HTR-8/SVneo (cell line): ENCODE measurements around the gene ETV6.

Experiments
- DNase-seq: peaks from one replicate; pipeline ENCODE4 v3.0.0; 2011; ENCODE audit warnings: low spot score, mixed read lengths; ENCODE audit not compliant: insufficient read length
- FAIRE-seq: peaks from 2 replicates; lab custom pipeline; 2011; peaks lifted over from hg19 to GRCh38; lab: Jason Lieb, UNC

Gene ETV6

DNA sequence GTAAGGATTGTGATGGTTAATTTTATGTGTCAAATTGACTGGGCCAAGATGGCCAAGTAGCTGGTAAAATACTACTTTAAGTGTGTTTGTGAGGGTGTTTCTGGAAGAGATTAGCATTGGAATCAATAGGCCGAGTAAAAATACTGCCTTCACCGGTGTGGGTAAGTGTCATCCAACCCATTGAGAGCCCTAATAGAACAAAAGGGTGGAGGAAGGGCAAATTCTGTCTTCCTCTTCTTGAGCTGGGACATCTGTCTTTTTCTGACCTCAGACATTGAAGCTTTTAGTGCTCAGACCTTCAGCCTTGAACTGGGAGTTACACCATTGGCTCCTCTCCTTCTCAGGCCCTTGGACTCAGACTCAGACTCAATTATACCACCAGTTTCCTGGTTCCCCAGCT is 8.0 kb upstream of the ETV6 start:
- FAIRE-seq: no peak
- DNase-seq: no peak

DNA sequence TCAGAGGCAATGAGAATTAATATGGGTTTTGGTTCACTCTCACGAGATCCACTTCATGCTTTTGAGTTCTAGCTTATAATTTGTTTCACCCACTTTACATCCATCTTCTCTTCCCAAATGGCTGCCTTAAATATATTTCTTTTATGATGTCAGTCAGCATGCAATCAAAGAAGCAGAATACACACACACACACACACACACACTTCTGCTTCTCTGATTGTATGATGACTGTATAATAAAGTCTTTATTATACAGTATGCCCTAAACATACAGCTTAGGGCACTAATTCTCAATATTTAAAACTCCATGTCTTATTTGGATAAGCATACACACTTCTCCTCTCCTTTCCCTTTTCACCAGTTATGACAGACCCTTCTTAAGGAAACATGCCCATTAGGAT is 6.7 kb upstream of the ETV6 start:
- FAIRE-seq: no peak
- DNase-seq: no peak

DNA sequence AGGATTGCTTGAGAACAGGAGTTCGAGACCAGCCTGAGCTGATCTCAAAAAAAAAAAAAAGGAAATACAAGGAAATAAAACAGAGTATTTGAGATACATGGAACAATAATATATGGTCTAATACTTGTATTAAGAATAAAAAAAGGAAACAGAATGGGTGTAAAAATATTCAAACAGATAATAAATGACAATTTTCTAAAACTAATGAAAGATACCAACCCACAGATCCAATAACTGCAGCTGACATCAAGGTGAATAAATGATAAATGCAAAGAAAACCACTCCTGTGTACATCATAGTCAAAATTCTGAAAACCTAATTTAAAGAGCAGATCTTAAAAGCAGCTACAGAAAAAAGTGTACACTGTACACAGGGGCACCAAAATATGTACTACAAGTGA is 4.1 kb upstream of the ETV6 start:
- DNase-seq (no peak), FAIRE-seq (no peak)

DNA sequence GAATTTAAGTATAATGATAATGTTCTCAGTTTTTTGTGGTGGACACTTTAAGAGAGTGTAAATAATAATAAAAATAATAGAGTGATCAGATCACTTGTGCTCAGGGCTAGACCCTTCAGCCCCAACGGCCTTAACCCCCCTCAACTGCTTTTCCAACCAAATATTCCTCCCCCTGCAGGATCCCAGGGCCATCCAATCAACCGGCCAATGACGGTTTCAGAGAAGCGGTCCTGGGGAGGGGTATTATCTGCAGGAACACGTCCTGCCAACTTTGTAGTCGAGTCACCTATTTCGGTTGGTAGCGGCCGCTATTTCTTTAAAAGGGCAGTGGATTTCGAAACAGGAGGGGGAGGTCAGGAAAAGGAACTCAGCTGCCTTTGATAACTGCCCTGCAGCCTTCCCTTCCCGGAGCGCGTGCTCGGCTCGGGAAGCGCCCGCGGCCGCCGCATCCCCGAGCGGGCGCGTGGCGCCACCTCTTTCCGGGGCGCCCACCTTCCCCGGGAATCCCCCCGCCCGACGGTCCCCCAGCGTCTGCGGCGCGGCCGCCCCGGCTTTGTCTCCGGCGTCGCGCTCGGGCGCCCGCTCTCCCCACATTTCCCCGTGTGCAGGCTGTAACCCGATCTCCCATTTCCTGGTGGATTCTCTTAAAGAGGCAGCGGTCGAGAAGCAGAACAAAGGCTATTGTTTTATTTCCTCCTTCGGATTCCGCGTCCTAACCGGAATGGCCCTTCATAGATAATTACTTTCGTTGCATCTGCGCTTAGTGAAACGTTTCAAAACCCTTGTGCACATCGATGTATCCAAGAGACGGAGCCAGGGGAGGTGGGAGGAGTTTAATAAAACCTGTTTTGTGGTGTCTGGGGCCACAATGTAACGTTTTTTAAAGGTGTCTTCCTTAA is 711 bp upstream of the ETV6 start:
- FAIRE-seq (no peak), DNase-seq (peak; percentile 66)

DNA sequence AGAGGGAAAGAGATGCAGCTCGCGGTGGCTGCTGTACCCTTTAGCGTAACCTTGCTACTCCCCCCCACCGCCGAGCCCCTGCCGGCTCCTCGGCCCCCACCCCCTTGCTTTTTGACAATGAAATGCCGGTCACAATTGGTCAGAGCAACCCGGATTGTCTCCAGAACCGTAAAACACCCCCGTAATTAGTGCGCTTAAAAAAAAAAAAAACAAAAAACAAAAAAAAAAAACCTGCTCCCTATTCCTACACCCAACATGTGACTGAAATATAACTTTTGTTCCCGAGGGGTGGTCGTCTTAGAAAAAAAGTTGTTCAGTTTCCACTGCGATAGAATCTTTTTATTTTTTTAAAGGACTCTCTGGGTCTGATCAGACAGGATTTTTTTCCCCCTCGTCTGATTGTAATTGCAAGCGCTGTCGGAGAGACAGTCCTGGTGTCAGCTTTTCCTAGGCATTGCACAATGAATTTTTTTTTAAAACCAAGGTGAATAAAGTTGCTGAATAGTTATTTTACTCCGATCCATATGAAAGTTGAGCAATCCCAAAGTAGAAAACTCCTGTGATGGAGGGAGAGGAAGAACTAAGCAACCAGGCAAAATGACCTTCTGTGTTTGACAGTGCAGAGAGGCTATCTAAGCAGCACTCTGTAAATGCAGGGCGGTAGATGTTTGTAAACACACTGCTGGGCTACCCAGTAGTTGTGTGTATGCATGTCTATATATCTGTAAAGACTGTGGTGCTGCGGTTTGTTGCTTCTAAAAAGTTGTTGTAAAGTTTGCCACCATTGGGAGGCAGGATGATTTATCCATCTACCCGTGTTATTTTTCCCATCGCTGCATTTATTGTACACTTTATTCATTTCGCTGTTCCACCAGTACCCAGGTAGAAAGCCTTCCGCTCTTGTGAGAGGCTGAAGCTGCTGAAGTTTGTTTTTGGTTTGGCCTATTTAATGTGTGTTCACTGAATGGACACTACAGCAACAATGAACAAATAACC is 1.1 kb downstream of the ETV6 start:
- DNase-seq (no peak), FAIRE-seq (no peak)

DNA sequence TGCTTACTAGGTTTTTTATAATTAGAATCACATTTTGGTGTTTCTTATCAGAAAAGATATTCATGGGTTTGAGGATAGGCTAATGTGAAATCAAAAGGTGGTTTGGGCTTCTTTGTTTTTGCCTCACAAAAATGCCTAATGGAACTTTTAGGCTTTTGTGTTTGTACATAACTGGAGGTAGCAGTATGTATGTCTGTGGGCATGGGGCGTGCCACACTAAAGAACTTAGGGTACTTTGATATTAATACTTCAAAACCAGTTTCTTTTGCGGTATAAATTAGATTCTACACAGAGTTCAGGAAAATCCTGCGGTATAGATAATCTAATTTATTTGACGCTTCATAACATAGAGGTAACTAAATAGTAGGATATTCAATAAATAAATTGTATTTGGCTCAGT is 1.9 kb downstream of the ETV6 start:
- no peak for DNase-seq
- no peak for FAIRE-seq

DNA sequence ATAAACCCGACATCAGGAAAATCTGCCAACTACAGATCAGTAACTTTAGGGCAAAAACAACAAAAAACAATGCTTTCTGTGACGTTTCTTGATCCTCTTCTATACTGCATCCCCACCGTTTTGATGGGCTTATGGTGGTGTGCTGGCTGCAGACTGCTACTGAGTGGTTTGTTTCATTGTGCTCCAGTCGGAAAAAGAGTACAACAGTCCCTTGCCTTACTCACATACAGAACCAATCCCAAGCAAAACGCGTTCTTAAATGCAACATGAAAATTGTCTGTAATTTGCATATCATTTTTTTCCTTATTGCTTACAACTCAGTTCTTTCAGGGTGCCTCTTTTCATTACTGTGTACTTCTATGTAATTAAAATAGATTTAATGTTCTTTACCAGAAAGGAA is 2.3 kb downstream of the ETV6 start:
- peak; percentile 20 for FAIRE-seq
- no peak for DNase-seq

DNA sequence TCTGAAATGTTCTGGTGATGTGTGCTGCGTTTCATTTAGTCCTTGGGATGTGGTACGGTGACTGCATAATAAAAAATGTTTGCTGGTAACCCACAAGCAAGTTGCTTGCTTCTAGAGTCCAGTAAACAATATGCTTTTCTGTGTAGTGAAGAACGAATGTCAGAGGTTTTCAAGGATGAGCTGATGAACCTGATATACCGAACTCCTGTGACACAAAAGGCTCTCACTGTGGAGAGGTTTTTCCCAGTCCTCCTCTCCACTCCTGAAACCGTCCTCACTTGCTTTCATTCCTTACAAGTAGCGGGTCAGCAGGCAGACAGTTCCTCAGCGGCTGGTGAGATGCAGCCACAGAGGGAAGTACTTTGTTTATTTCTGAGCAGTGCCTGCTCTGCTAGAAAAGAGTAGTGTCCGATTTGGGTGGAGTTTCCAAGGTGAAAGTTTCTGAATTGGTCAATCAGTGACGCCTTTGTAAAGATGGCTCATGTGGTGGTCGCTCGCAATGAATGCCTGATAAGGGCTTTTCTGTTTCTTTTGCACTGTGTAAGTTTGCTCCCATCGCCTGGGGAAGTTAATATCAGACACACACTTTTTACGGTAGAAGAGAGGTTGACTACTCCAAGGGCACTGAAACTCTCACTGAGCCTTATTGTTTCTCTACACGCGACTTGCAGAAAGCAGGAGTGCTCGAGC is 3.0 kb downstream of the ETV6 start:
- no peak for FAIRE-seq
- DNase-seq: no peak

DNA sequence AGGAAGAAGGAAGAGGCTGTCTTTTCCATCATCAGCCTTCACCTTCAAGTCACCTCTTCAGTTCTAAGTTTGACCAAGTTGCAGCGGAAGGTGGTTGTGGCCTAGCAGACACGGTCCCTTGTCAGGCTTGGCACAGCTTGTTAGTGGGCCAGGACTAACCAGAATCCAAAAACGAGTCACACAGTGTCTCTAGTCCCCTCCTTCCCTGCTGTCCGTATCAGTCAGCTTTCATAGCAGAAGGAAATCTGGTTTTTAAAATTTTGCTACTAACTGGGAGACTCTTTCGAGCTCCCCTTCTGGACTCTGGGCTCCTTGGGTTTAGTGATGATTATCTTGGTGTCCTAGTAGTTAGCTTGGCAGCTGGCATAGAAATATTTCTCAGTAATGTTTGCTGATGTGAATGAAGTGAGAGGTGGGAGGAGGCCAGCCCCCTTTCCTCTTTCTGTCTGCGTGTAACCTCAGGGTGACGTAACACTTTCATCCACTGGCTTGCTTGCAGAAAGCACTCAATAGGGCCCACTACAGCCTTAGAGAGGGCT is 3.8 kb downstream of the ETV6 start:
- DNase-seq (no peak), FAIRE-seq (no peak)

DNA sequence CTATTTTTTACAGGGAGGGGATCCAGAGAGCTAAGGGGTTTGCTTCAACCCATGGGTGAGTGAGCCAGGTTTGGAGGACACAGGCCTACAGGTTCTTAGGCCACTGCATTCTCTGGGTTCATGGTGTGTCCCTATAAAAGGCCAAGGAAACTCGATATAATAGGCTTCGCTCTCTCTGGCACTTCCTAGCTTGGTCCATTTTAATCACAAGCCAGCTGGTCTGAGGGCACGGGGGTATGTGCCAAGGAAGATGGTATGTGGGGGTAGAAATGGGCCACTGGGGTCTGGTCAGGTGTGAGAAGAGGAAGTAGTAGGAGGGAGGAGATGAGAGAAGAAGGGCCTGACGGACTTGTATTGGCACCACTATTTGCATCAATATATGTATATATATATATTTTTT is 4.9 kb downstream of the ETV6 start:
- FAIRE-seq (no peak), DNase-seq (no peak)

DNA sequence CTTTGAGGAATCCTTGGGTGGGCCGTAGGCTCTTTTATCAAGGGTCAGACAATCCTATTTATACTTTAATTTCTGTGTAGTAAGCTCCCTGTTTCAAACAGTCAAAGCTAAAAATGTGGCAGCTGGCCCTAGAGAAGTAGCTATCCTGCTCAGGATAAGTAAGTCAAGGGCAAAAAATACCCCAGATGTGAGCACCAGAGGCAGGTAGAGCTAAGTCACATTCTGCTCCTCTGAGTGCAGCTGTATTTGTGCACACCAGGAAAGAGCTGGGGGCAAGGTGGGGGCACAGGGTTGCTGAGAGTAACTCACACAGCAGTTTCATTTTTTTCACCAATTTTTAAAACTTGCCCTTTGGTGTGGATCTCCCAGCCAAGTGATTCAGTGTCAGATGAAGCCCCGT is 5.3 kb downstream of the ETV6 start:
- DNase-seq (no peak), FAIRE-seq (no peak)

DNA sequence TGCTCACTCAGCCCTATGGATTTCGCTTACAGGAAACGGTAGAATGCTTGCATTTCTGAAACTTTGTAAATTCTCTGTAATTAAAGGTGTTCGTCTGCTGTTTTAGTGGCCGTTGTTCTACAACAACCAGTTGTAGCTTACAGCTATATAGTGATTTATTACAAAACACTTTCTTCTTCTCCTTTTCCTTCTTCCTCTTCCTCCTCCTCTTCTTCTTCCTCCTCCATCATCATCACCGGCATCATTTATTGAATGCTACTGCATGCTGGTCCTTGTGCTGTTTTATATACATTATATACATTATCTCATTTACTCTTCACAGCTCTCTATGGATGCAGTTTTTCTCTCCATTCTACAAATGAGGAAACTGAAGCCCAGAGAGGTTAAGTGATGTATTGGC is 6.4 kb downstream of the ETV6 start:
- FAIRE-seq: no peak
- no peak for DNase-seq

DNA sequence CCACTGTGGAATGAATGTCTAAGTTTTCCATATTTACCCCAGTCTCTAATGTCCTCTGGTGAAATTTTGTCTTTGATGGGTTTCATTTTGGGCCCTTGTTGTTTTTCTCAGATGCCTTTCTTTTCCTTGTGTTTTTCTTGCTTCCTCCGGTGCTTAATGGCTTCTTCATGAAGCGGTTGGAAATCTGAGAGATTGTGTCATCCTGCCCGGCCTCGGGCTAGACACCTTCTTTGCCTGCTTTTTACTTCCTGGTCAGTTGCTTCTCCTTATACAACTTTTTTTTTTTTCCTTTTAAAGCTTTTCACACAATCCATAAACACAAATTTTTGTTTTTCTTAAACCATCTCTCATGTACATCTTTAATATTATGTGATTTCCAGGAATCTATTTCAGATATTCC is 7.1 kb downstream of the ETV6 start:
- FAIRE-seq: no peak

DNA sequence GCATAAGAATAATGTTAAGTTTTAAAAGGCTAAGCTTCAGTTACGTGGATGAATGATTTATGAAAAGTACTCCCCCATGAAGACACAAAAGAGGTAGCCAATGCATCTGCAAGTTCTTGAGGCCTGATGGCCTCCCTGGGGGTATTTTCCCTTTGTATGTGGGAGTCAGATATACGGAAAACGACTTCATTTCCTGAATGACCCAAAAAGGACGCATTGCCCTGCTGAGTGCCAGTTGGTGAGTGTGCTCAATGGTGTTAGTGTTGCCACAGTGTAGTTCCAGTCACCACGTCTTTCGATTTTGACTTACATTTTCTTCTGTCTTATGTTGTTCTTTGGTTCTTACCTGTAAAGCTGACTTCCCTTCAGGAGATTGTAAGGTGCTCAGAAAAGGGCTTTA is 8.0 kb downstream of the ETV6 start:
- DNase-seq (no peak), FAIRE-seq (no peak)

More for the DNA sequence above, 7.1 kb downstream of the ETV6 start:
- DNase-seq: no peak

DNA sequence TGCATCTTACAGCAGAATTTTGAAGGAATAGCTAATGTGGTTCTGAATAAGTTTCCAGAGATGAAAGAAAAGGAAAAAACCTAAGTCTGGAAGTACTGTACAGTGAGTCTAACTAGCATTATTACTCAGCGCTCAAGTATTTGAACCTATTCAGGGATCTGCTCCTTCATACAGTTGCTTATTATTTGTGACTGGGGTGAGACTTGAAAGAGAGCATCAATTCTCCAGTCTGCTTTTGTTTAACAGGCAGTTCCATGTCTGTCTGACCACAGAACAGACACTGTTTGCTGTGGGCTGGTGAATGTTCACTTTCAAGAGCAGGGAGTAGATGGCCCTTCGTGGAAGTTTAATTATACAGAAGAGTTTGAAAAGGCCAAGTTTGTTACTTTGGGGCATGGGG is 9.3 kb downstream of the ETV6 start:
- no peak for FAIRE-seq
- peak; percentile 27 for DNase-seq

DNA sequence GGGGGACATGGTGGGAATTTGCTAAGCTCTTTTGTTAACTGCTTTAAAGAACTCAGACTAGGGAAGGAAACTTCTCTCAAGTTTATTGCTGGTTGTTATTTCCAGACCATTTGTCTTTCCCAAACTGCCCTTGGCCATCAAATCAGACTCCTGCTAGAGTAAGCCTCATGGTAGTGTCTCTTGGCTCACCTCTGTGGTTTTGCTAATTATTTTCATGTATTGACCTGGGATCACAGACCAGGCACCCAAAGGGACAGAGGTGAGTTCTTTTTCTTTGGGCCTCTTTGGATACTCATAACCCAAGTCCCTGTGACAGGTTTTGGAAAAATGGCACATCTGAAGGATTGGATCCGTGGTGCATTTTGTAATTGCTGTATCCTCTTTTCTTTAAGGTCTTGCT is 11.2 kb downstream of the ETV6 start:
- no peak for DNase-seq
- FAIRE-seq: no peak

DNA sequence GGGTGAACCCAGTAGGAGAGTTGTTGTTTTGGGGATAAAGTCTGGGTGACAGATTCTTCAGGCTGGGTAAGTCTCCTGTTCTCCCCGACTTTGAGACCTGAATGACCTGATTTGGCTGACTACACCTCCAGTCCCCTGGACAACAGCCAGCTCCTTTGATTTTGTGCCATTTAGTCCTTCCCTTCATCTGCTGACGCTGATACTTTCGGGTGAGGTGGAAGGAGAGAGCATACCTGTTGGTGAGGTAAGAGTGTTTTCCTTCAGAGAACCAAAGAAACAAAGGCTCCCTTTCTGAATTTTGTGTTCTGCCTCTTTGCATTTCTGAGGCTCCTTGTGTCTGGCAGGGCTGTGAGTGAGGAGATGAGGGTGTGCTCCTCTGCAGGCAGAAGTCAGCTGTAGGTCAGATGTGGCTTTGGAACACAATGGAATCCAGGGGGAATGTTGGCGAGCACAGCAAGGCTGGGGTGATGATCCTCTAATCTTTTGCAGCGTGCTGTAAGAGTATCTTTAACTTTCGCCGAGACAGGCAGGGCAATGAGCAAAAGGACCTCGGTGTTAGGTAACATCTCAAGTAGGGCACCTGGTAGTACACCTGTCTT is 12.1 kb downstream of the ETV6 start:
- DNase-seq (no peak), FAIRE-seq (no peak)

DNA sequence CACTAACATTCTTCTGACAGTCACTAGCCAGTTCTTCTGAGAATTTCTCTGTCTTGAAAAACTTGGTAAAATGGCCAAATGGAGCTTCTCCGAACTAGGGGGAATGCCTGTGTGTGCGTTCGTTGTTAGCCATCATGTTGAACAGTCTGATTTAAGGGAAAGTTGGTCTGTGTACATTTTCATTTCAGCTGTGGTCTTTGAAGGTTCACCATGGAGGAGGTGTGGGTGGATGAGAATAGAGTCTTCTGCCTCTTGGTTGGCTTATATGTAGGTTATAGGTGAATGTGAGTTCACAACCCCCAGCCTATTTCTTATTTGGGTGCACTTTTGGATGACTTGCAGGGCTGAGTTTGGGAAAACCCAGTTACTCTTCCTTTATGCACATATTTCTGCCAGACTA is 12.9 kb downstream of the ETV6 start:
- no peak for DNase-seq
- FAIRE-seq: no peak

DNA sequence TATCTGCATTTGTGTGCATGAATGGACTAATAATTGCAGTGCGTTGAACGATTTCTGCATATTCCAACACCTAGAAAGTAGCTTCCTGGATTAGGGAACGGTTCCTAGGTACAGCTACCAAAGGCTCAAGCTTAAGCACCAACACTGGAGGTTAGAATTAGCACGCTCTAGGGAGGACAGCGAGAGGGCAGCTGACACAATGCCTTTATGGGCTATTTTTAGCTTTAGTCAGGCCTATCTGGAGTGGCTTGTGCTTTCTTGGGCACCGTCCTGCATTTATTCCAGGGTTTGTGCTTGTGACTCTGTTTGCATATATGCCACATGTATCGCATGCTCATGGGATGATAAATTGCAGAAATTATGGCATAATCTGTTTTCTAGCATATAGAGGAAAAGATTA is 13.7 kb downstream of the ETV6 start:
- FAIRE-seq: no peak
- no peak for DNase-seq

DNA sequence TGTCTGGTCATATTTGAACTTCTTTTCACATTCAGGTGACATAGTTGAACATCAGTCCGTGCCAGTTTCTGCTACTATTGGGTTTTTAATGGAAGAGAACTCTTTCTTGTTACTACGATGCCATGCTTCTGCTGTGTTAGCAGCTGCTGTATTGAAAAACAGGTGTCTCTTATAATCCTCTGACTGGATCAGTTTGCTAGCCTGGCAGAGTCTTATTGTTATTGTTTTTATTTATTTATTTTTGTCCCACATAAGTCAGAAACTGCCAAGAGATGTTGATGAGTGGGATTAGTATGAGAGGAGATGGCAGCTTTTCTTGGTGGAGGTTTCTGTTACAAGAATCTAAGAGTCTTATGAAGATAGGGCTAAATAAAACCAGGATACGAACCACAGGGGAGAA is 14.6 kb downstream of the ETV6 start:
- FAIRE-seq (no peak), DNase-seq (no peak)
